Spleen (tissue), 11 donors: ENCODE measurements around the gene NCAN. TPM values are rescaled to one million over a fixed set of nuclear protein-coding genes. Genes with fewer than 3 reads are reported as not detected.

Source experiments
- DNase-seq: peaks from one replicate; pipeline ENCODE4 v3.0.0-alpha.2; 2020
- H3K27ac ChIP-seq, 8 donors: fragments of 200-600 bp; sonication (generic) in 7 of 8; 1 replicate in 4 of 8; 2 replicates in 4 of 8; pipeline versions ENCODE4 v1.5.0 to v1.8.0; 2016 to 2021; ENCODE audit warnings: inconsistent platforms in 4 of 8, mild to moderate bottlenecking in 4 of 8, moderate library complexity in 1 of 8
- H3K27me3 ChIP-seq, 7 donors: fragments of 200-600 bp; sonication (generic) in 6 of 7; replicated peaks in 1 of 7; 1 replicate in 4 of 7; 2 replicates in 3 of 7; pipeline versions ENCODE4 v1.5.0 to v1.8.0; 2016 to 2021; ENCODE audit warnings: inconsistent platforms in 3 of 7, mild to moderate bottlenecking in 1 of 7
- H3K36me3 ChIP-seq, 6 donors: fragments of 200-600 bp; sonication (generic) in 5 of 6; 1 replicate in 4 of 6; 2 replicates in 2 of 6; pipeline versions ENCODE4 v1.5.0 to v1.8.0; 2016 to 2021; ENCODE audit warnings: inconsistent platforms in 2 of 6
- H3K4me1 ChIP-seq, 6 donors: fragments of 200-600 bp; sonication (generic) in 5 of 6; 1 replicate in 3 of 6; 2 replicates in 3 of 6; pipeline versions ENCODE4 v1.5.0 to v1.8.0; 2016 to 2021; ENCODE audit warnings: inconsistent platforms in 3 of 6
- H3K4me3 ChIP-seq, 8 donors: fragments of 200-600 bp; sonication (generic) in 7 of 8; 1 replicate in 4 of 8; 2 replicates in 4 of 8; pipeline versions ENCODE4 v1.5.0 to v1.8.0; 2016 to 2021; ENCODE audit warnings: inconsistent platforms in 4 of 8, mild to moderate bottlenecking in 4 of 8, moderate library complexity in 2 of 8
- H3K9me3 ChIP-seq, 8 donors: fragments of 200-600 bp; sonication (generic) in 7 of 8; 1 replicate in 4 of 8; 2 replicates in 4 of 8; pipeline versions ENCODE4 v1.5.0 to v1.8.0; 2016 to 2021; ENCODE audit warnings: inconsistent platforms in 4 of 8
- CTCF ChIP-seq, 11 experiments: fragments of 200-600 bp in 7 of 11; fragments of 450-650 bp in 4 of 11; sonication (generic) in 4 of 11; IDR thresholded peaks in 8 of 11; conservative IDR thresholded peaks in 3 of 11; 1 replicate in 7 of 11; 2 replicates in 4 of 11; pipeline versions ENCODE4 v1.4.0 to v1.8.0; 2016 to 2021; ENCODE audit warnings: antibody characterized with exemption in 11 of 11, inconsistent platforms in 4 of 11, mild to moderate bottlenecking in 1 of 11
- POLR2A ChIP-seq, 3 donors: fragments of 450-650 bp; IDR thresholded peaks; one replicate each; pipeline ENCODE4 v1.5.1; 2017; ENCODE audit warnings: antibody characterized with exemption in 3 of 3, mild to moderate bottlenecking in 1 of 3
- POLR2AphosphoS5 ChIP-seq, 3 donors: sonication (generic); formaldehyde crosslinking; IDR thresholded peaks; one replicate each; pipeline ENCODE4 v1.5.1; 2017; ENCODE audit warnings: antibody characterized with exemption in 3 of 3
- WGBS, 5 donors: extraction: QIAGEN DNeasy Blood & Tissue Kit in 3 of 5; methylation state at CpG; one replicate each; pipeline versions ENCODE4 v1.1.5 to v1.1.7; 2013 to 2018; 5-methylcytosine and 5-hydroxymethylcytosine counted together
- intact Hi-C: fragments of 100-400 bp; cut with DNase I; formaldehyde crosslinking; loops from one replicate; pipeline ENCODE4 v1.15.0; 2023; ENCODE audit warnings: low total_unique reads
- polyA plus RNA-seq, 3 donors: library from polyadenylated mRNA; stranded (reverse); fragments of 200-250 nt; gene quantifications; one replicate each; pipeline ENCODE4 v1.2.1, GENCODE V29; 2013
- total RNA-seq, 7 donors: library from RNA; depleted of rRNA in 3 of 7; stranded (reverse); fragments of >200 nt in 3 of 7; fragmentation: NEBNext Ultra II Directional in 4 of 7; extraction: Animal tissue kit (Norgen Biotek cat#: 25700) in 4 of 7; gene quantifications; one replicate each; pipeline versions ENCODE4 v1.1.0 to v1.2.1, GENCODE V29; 2016 to 2021
- donor health status: healthy with polysubstance abuse.
- donor health status: DM: no; HTN: no; CAD: no; lungs with moderate emphysema.
- donor health status: DM: no; HTN: no; CAD: no.
- donor health status: Bipolar disorder and iron deficiency.
- donor health status: healthy.
- donor health status: DM: no; HTN: no; CAD: no.
- donor health status: DM: yes; HTN: yes; CAD: no.

Gene NCAN
- total and polyA plus RNA-seq, 10 donors, result 0.17 TPM; not detected in 9

GRCh38 chr19:19294914-19295313, 83.2 kb downstream of the NCAN start:
- peaks cover 0 to 13% (median 9%) of the 10 kb centered on the region in 8 donors for H3K9me3 ChIP-seq
- H3K4me1 ChIP-seq, result no peaks in the 10 kb centered on the region
- H3K27me3 ChIP-seq, result no peaks in the 10 kb centered on the region
- H3K36me3 ChIP-seq, result peaks cover 0 to 100% (median 64%) of the 10 kb centered on the region in 6 donors
- H3K4me3 ChIP-seq, result no peak overlapping the region
- 90 to 95% (median 92%) methylated on average over 4 of the region's 4 CpGs for WGBS, 5 donors
- no peak overlapping the region for H3K27ac ChIP-seq
- TF ChIP-seq POLR2AphosphoS5 (IDR thresholded peaks at IDR 0.05), result no peak
- TF ChIP-seq POLR2A (IDR thresholded peaks at IDR 0.05), result no peak
- TF ChIP-seq CTCF (IDR thresholded peaks at IDR 0.05 in 8 of 11, conservative IDR thresholded peaks at IDR 0.05 in 3 of 11), result no peak
- DNase-seq, result no peak
- intact Hi-C loops, result no loop called here

- Histone ChIP-seq H3K36me3 (peaks cover 0 to 100% (median 72%) of the 10 kb centered on the region in 6 donors), H3K4me1 (no peaks in the 10 kb centered on the region), H3K27ac (no peak overlapping the region), H3K27me3 (no peaks in the 10 kb centered on the region), H3K9me3 (peaks cover 0 to 12% (median 9%) of the 10 kb centered on the region in 8 donors), H3K4me3 (no peak overlapping the region)
- intact Hi-C loops, result no loop called here
- no peak for DNase-seq
- TF ChIP-seq CTCF (IDR thresholded peaks at IDR 0.05 in 8 of 11, conservative IDR thresholded peaks at IDR 0.05 in 3 of 11), result no peak
- no peak for TF ChIP-seq POLR2A (IDR thresholded peaks at IDR 0.05)
- peak in 1 of 3 donors; percentile 66 for TF ChIP-seq POLR2AphosphoS5 (IDR thresholded peaks at IDR 0.05)
- WGBS, 5 donors, result 88 to 95% (median 91%) methylated on average over 16 to 19 of the region's 19 CpGs
These were observed 85.4 kb downstream of the NCAN start for GRCh38 chr19:19296953-19297689.

GRCh38 chr19:19297759-19298158, 86.0 kb downstream of the NCAN start:
- no peaks in the 10 kb centered on the region for H3K4me1 ChIP-seq
- no peak overlapping the region for H3K4me3 ChIP-seq
- H3K27me3 ChIP-seq, result no peaks in the 10 kb centered on the region
- no peak overlapping the region for H3K27ac ChIP-seq
- peaks cover 0 to 100% (median 72%) of the 10 kb centered on the region in 6 donors for H3K36me3 ChIP-seq
- 74 to 94% (median 89%) methylated on average over 8 to 9 of the region's 9 CpGs for WGBS, 5 donors
- intact Hi-C loops, result no loop called here
- DNase-seq, result no peak
- TF ChIP-seq POLR2A (IDR thresholded peaks at IDR 0.05) (no peak), CTCF (IDR thresholded peaks at IDR 0.05 in 8 of 11, conservative IDR thresholded peaks at IDR 0.05 in 3 of 11) (no peak), POLR2AphosphoS5 (IDR thresholded peaks at IDR 0.05) (no peak)
- peaks cover 0 to 5% (median 4%) of the 10 kb centered on the region in 8 donors for H3K9me3 ChIP-seq

- DNase-seq, result no peak
- H3K27ac ChIP-seq, result no peak overlapping the region
- H3K9me3 ChIP-seq, result no peaks in the 10 kb centered on the region
- no peak overlapping the region for H3K4me3 ChIP-seq
- 95 to 98% (median 97%) methylated on average over 11 to 12 of the region's 12 CpGs for WGBS, 5 donors
- H3K27me3 ChIP-seq, result no peaks in the 10 kb centered on the region
- intact Hi-C loops, result no loop called here
- TF ChIP-seq POLR2AphosphoS5 (IDR thresholded peaks at IDR 0.05) (no peak), CTCF (IDR thresholded peaks at IDR 0.05 in 8 of 11, conservative IDR thresholded peaks at IDR 0.05 in 3 of 11) (no peak), POLR2A (IDR thresholded peaks at IDR 0.05) (no peak)
- H3K4me1 ChIP-seq, result no peaks in the 10 kb centered on the region
- peaks cover 0 to 100% (median 78%) of the 10 kb centered on the region in 6 donors for H3K36me3 ChIP-seq
These were observed 88.9 kb downstream of the NCAN start for GRCh38 chr19:19300613-19301012.
